Hypothalamus (tissue), 51 donors: ENCODE results near the gene MAPKAPK2.
A peak's percentile ranks its signal among the peaks of the same experiment; 100 is the strongest.

Source experiments
- DNase-seq, 51 donors: peaks; one replicate each; lab custom pipeline; 2025; lab: John Stamatoyannopoulos, UW

Gene MAPKAPK2

DNA sequence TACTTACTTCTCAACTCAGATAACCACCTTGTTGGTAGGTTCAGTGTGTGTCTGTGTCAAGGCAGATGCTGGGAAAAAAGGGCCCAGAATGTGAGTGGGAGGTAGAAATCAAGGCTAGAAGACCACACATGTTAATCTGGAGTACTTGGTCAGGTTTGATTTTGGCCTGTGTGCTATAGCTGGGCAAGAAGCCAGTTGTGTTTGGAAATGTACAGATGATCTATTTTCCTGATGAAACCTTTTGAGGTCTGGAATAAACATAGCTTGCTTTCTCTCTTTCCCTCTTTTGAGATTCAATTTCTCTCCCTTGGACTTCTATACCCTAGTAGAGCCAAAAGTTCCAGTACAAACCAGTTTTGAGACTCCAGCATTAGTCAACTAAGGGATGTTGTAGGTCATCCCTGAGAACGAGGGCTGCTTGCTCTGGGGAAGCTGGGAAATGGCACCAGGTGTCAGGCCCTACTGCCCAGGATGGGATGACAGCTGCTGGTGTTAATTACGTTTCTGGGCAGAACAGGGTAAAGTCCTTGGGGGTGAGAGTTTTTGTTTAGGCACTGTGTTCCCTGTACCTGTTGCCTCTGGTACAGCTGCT is 15.8 kb downstream of the MAPKAPK2 start:
- no peak for DNase-seq

DNA sequence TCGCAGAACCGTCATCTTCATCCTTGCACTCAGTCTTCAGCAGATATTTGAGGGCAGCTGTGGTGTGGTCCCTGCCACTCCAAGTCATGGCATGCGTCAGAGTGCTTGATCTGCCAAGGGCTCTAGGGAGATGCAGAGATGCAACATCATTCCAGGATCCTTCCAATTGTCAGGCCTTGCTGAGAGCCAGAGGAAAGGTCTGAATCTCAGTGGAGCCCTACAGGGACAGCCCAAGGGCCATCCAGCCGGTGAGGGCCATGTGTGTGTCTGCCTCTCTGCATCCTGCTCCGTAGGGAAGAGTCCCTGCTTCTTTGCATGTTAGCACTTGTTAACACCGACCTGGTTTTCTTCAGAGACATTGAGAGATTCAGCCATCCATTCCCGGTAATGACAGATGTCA is 17.6 kb downstream of the MAPKAPK2 start:
- DNase-seq = no peak

DNA sequence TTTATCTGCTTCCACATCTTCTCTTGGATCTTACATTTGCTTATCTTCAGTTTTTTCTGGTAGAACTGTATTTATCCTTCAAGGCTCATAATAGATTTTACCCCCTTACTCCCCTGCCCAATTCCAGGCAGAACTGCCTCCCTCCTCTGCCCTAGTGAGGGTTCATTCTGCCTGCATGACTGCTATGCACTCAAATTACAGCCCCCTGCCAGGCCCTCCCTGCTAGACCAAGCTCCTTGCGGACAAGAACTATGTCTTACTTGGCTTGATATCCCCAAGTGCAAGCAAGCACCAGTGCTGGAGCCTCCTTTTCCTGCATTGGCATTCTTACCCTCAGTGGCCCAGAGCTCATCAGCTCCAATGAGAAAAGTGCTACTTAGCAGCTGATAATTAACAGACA is 18.1 kb downstream of the MAPKAPK2 start:
- no peak for DNase-seq

DNA sequence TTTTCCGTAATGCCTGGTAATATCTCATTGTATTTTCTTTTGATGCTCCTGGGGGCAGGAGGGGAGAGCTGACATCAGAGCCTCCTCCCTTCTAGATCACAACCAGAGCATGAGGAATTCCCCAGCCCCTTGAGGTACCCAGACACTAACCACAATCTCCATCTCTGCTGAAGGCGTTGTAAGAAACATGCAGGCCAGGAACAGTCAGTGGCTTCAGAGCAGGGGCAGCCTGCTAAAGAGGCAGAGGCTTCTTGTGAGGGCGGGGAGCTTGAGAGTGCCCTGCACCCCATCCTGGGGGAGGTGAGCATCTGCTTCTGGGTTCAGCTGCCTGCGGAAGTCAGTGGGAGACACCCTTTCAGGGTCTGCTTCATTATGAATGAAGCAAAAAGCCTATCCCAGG is 19.0 kb downstream of the MAPKAPK2 start:
- DNase-seq = no peak

DNA sequence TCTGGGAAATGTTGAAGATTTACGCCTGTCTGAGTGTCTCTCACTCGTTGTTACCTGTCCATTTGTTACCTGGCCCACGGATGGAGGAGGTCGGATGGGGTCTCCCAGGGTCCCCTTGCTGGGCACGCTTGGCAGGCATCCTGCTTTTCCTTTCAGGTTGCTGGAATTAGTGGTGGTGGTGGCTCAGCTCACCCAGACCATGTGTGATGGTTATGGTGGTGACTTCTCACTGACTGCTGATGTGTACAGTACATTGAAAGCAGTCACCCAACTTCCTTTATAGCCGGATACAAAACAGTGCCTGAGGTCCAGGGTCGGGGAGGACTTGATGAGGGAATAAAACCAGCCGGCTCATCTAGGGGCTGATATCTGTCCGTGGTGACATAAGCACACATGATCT is 19.5 kb downstream of the MAPKAPK2 start:
- DNase-seq = no peak

DNA sequence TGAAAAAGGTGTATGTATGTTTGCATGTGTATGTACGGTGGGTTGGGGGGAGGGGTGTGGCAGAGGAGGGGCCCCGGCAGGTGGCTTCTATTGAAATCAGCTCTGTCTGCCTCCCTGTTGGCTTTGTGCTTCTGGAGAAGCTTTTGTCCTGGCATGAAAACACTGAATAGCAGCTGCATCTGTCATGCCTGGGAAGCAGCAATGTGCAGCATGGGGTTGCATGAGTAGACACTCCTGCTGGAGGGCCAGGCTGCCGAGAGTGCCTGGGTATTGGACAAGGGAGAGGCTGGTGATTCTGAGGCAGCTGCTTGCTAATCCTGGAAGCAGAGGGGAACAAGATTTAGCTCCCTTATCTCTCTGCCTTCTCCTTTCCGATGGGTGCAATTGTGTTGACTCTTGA is 20.5 kb downstream of the MAPKAPK2 start:
- DNase-seq = peak in 9 of 51 donors; percentile 8 to 45 (median 32)

DNA sequence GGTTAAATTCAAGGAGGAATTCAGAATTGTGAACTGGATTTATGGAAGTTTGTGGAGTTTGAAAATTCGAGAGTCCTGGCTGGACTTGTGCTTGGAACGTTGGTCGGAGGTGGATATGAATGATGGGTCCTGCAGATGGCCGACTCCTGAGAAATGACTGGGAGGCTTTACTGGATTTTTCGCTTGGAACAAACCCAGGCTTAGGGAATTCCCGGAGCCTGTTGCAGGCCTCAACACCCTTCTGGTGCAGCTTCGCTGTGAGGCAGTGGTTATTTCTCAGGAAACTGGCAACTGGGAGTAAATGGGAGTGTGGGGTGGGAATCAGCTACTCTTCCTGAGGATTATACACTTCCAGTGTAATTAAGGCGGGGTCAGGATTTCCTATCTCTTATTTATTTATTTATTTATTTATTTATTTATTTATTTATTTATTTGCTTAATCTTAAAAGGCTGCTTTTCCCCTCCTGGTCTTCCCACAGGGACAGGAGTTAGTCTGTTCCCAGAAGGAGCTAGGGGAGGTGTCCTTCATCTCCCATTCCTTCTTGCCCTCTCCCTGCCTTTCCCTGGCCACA is 21.1 kb downstream of the MAPKAPK2 start:
- DNase-seq = no peak

DNA sequence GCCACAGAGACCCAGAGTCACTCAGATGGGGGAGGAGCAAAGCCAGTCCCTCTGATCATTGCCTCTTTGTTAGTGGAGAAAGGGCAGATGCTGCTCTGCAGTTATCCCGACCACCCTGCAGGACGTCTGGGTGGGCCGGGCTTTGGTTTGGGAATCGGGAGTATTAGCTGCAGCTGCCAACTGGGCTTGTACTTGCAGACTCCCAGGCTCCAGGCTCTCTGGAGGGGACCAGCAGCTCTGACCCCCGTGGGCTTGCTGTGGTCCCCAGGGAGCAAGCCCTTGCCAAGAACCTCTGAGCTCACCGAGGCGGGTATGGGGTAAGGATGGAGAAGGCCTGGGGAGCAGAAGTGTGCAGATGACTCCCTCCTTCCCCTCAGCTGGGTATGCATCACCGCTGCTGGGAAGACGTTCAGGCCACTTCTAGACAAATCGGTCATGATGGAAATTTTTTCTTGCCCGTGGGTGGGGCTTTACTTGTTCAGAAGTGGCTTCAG is 21.6 kb downstream of the MAPKAPK2 start:
- no peak for DNase-seq

DNA sequence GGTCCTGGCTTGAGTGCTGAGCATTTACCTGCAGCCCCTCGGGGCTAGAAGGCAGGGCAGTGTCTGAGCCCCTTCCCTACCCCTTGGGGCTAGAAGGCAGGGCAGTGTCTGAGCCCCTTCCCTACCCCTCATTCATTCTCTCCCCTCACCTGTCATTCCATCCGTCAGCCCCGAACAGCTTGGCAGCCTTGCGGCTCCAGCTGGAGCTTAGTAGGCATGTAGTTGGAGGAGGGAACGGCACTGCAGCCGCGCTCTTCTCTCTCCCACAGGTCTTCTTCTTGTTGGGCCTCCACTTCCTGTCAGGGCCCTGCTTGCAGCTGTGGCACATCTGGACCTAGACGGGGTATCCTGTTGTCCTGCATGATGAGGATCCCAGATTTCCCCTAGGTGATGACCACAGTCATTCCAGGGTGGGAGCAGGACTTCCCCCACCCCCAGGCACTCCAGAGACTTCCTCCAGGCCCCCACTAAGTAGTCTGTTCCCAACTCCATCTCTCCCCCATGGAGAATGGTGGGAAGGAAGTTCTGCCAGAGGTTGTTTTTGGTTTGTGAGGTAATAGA is 22.2 kb downstream of the MAPKAPK2 start:
- DNase-seq = no peak

DNA sequence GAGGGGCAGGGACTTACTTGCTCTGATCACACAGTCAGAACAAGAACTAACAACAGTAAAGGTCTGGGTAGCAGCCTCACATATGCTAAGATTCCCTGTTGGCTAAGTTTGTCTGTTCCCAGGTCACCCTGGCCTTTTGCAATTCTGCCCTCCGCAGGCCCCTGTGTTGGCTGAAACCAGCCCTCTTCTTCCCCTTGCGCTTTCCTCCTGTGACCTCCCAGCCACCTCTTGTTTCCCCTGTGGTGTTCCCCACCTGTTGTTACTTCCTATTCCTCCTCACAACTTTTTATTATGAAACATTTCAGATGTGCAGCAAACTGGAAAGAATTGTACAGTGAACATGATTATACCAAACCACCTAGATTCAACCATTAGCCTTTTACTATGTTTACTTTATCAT is 23.4 kb downstream of the MAPKAPK2 start:
- DNase-seq = no peak

DNA sequence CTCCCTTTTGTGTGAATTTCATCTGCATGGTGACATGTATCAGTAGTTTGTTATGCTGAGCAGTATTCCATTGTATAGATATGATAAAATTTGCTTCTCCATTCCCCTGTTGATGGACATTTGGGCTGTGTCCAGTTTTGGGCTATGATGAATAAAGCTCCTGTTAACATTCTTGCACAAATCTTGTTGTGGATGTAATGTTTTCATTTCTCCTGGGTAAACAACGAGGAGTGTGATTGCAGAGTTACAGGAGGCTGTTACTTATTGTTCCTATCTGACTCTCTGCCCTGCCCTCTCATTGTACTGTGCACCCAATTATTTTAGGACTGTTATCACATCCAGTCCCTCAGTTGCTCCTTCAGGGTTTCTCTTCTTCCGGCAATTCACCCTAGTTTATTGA is 24.2 kb downstream of the MAPKAPK2 start:
- DNase-seq = no peak

DNA sequence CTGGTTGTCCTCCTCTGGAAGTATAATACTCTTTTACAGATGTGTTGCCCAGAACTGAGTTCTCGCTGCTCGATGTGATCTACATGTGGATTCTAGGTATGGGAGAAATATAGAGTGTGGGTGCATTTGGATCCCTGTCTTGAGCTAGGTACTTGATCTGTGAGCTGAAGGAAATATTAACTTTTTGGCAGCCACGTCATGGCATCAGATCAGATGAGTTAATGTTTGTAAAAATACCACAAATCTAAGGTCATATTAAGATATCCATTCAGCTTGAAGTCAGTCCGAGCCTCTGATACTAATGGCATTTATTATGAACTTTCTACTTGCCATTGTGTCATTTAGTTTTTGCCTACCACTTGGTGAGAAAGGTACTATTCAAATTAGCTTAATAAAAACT is 24.6 kb downstream of the MAPKAPK2 start:
- no peak for DNase-seq

DNA sequence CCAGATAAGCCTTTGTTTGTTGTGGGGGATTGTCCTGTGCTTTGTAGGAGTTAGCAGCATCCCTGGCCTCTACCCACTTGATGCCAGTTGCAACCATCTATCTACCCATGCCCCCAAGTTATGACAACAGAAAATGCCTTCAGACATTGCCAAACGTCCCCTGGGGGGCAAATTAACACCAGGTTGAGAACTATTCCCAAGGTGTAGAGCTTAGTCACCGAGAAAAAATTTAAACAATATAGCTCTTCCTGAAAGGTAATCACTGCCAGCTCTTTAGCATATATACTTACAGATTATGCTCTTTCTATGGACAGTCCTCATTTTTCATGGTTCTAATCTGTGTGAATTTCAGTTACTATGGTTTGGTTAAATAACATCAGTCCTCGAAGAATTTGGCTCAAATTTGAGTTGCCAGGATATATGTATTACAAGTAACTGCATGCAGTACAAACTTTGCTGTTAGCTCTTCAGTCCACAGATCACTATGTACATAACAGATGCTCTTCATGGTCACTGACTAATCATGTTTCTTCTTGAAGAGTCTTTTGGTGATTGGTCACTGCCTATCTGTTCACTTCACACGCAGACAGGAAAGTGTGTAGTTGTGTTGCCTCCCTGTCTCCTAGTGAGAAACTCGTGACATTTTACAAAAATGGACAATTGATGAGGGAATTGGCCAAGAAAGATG is 25.2 kb downstream of the MAPKAPK2 start:
- no peak for DNase-seq

DNA sequence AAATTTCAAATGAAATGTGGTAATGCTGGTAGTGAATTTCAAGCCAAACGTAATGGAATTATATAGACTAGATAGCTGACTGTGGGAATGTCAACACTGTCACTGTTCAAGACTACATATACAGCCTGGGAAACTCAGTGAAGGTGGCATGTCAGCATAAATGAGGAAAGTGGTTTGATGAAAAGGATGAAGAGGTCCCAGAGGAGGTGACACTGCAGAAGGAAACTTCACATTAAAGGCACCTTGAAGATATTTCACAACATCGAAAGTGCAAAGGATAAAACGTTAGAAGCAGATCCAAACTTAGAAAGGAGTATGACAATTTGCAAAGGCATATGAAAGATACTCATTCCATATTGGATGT is 25.7 kb downstream of the MAPKAPK2 start:
- DNase-seq = no peak

DNA sequence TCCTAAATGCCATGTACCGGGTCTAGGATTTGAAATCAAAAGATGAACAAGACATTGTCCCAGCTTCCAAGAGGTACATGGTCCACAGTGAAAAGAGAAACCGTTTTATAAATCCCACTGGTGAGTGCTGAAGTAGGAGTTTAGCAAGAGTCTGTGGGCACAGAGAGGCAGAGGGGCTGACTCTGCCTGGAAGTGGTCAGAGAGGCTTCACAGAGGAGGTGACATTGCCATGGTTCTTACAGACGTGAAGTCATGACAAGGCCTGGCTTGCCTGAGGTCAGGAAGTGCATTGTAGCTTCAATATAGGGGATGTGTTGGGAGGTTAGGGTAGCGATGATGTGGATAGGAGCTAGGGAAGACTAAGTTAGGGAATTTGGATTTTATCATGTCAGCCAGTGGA is 28.4 kb downstream of the MAPKAPK2 start:
- no peak for DNase-seq

DNA sequence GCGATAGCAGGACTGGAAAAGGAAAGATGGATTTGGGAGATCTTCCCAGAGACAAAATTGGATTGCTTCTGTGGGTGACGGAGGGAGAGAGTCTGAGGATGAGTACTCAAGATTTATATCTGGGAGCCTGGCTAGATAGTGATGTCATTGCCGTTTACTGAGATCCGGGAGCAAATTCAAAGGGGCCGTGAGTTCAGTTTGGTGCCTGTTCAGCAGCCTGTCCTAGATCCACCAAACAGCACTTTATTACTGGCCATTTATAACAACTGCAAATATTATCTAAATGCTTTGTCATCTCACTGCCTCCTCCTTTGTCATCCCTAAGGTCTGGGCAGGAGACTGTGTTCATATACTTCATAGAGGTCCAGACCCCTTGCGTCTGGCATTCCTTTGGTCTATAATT is 29.2 kb downstream of the MAPKAPK2 start:
- DNase-seq = no peak

DNA sequence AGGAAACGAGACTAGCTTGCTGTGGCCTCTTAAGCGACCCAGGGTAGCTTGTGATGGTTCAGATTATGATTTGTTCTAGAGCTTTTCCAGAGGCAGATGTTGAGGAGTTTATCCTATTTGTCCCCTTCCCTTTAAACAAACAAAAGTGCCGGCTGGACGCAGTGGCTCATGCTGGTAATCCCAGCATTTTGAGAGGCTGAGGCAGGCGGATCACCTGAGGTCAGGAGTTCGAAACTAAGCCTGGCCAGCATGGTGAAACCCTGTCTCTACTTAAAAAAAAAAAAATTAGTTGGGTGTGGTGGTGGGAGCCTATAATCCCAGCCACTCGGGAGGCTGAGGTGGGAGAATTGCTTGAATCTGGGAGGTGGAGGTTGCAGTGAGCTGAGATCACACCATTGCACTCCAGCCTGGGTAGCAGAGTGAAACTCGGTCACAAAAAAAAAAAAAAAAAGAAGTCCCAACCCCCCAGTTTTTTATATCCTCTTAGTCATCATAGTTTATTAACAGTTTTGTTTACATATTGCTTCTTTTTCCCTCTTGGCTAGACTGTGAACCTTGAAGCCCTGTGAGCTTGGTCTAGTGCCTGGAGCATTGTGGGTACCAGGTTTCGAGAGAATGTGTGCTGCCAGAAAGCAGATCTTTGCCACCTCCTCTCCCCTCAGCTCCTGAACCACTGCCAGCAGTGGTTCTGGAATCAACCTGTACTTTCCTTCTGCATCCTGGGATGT is 29.8 kb downstream of the MAPKAPK2 start:
- peak in 1 of 51 donors; percentile 21 for DNase-seq

DNA sequence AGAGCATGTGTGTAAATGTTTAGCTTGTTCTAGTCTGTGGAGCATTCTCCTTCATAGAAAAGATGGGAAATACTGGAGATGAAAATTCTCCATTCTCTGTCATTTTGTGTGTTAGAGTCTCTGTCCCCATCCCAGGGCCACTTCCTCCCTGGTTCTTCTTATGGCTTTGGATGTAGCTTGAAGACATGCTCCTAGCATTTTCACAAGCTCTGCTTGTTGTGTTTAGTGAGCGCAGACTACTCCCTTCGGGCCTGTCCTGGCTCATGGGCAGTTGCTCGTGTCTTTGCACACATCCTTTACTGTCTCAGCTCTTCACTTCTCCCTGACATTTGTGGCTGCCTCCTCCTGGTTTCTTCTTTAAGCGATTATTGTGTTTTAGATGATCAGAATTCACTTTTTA is 30.4 kb downstream of the MAPKAPK2 start:
- no peak for DNase-seq

DNA sequence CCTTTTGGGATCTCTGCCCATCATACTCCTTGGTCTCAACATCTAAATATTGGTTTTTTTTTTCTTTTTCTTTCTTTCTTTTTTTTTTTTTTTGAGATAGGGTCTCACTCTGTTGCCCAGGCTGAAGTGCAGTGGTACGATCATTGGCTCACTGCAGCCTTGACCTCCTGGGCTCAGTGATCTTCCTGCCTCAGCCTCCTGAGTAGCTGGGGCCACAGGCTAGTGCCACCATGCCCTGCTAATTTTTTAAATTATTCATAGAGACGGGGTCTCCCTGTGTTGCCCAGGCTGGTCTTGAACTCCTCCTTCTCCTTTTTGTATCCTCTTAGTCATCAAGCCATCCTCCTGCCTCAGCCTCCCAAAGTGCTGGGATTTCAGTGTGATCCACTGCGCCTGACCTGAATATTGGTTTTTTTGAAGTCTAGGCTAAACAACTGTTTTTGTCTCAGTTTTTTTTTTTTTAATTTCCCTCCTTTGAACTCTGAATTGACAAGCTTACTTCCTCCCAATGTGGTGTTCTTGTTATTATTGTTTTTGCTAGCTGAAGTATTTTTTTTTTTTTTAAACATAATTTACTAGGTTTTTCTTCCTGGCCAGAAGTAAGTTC is 30.9 kb downstream of the MAPKAPK2 start:
- no peak for DNase-seq

DNA sequence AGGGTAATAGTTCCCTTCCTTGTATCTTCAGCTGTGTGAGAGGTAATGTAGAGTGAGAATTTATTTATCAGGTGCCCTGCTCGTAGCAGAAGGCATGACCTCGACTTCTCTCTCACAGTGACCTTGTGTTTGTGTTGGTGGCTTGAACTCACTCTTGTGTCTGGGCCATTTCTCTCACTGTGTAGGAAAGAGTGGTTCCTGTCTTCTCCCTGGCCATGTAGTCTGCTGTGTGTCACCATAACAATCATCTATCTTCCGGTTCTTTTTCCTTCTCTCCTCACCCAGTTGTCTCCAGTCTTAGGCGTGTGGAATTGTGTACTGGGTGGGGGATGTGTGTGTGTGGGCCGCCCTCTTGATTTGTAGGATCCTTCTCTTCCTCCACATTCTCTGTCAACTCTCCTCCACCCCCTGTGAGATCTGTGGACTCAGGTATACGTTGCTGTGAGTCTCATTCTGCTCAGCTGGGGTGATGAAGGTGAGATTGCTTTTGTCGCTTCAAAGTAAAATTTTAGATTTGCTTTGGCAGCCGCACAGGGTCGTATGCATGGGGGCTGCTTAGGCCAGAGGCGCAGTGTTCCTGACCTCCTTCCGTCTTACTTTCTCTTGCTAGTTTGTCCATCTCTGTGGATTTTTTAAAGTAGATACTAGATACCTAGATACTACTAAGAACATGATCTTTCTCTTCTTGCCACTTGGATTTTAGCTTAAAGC is 31.6 kb downstream of the MAPKAPK2 start:
- no peak for DNase-seq
